WTC11 (cell line): ENCODE data around the gene OBSCN.

Experiments used
- CTCF ChIP-seq: fragments of 200-600 bp; IDR thresholded peaks from 2 replicates; pipeline ENCODE4 v1.8.0; 2022; ENCODE audit warnings: antibody characterized with exemption
- E2F5 ChIP-seq: sonication (generic); formaldehyde crosslinking; IDR thresholded peaks from 2 replicates; pipeline ENCODE4 v1.8.1; 2022; ENCODE audit warnings: mild to moderate bottlenecking, moderate library complexity, missing genetic modification reagents
- ELF4 ChIP-seq: sonication (generic); formaldehyde crosslinking; IDR thresholded peaks from 2 replicates; pipeline ENCODE4 v1.8.1; 2022; ENCODE audit warnings: low read depth, mild to moderate bottlenecking, moderate library complexity, missing genetic modification reagents
- HMGXB4 ChIP-seq: sonication (generic); formaldehyde crosslinking; IDR thresholded peaks from 2 replicates; pipeline ENCODE4 v1.8.1; 2023; ENCODE audit warnings: mild to moderate bottlenecking, moderate library complexity, missing genetic modification reagents
- SMAD3 ChIP-seq: sonication (generic); formaldehyde crosslinking; IDR thresholded peaks from 2 replicates; pipeline ENCODE4 v1.8.0; 2022; ENCODE audit warnings: missing genetic modification reagents, mild to moderate bottlenecking, borderline replicate concordance
- TCF7 ChIP-seq: sonication (generic); formaldehyde crosslinking; IDR thresholded peaks from 2 replicates; pipeline ENCODE4 v1.8.0; 2022; ENCODE audit warnings: mild to moderate bottlenecking, low read depth, missing genetic modification reagents, moderate library complexity
- ZBTB21 ChIP-seq: sonication (generic); formaldehyde crosslinking; IDR thresholded peaks from 2 replicates; pipeline ENCODE4 v1.8.1; 2023; ENCODE audit warnings: mild to moderate bottlenecking, missing genetic modification reagents, borderline replicate concordance

GRCh38 chr1:228214921-228215662, 7.2 kb downstream of the OBSCN start:
- TF ChIP-seq CTCF (no peak), HMGXB4 (CRISPR knock-in tag) (no peak), ELF4 (CRISPR knock-in tag) (no peak), SMAD3 (CRISPR knock-in tag) (no peak), ZBTB21 (no peak), E2F5 (CRISPR knock-in tag) (no peak), TCF7 (no peak)
